HG03571 (cell line): ENCODE results near the gene AKAIN1.

Experiments used
- ATAC-seq: cut with Tn5 transposase; IDR thresholded peaks from one replicate; pipeline ENCODE4 v1.9.1; 2021; ENCODE audit not compliant: unreplicated experiment

The AKAIN1 gene

GRCh38 chr18:5097116-5097703, 99.8 kb downstream of the AKAIN1 start:
- no peak for ATAC-seq

GRCh38 chr18:5095239-5095638, 101.8 kb downstream of the AKAIN1 start:
- no peak for ATAC-seq

- no peak for ATAC-seq
Observed at GRCh38 chr18:5093902-5094301, 103.2 kb downstream of the AKAIN1 start.
